SH-SY5Y (cell line): ENCODE data around the gene GFOD1.

Source experiments
- GATA2 ChIP-seq: IDR thresholded peaks from 2 replicates; pipeline ENCODE4 v1.6.1; 2011; ENCODE audit warnings: mild to moderate bottlenecking, low read depth, low read length
- GATA3 ChIP-seq: IDR thresholded peaks from 2 replicates; pipeline ENCODE4 v1.6.1; 2011; ENCODE audit warnings: low read depth, mild to moderate bottlenecking, low read length, moderate library complexity

DNA sequence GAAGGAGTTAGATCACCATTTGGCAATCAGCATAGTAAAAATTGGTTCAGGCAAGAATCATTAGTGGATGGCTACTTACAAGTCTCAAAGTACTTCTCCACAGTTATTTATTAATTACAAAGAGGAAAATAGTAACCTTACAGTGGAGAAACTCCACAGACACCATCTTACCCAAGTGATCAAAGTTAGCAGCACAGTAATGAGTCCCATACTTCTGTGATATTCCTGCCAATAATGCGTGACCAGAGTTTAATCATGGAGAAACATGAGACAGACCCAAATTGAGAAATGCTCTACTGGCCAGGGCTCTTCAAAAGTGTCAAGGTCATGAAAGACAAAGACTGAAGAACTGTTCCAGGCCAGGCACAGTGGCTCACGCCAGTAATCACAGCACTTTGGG is 168.6 kb downstream of the GFOD1 start:
- TF ChIP-seq GATA3 (no peak), GATA2 (no peak)
